Uterus (tissue), 2 donors: ENCODE results near the gene ZC3H18.

Source experiments
- CTCF ChIP-seq, 4 experiments: fragments of 200-600 bp in 2 of 4; fragments of 450-650 bp in 2 of 4; sonication (generic) in 2 of 4; IDR thresholded peaks; one replicate each; pipeline ENCODE4 v1.5.1; 2016 to 2019; ENCODE audit warnings: antibody characterized with exemption in 4 of 4, mild to moderate bottlenecking in 2 of 4, moderate library complexity in 1 of 4
- POLR2A ChIP-seq, 2 donors: fragments of 450-650 bp; IDR thresholded peaks; one replicate each; pipeline ENCODE4 v1.6.1; 2016; ENCODE audit warnings: antibody characterized with exemption in 2 of 2, mild to moderate bottlenecking in 1 of 2, moderate library complexity in 1 of 2

GRCh38 chr16:88628512-88628974, 58.3 kb downstream of the ZC3H18 start:
- TF ChIP-seq CTCF (IDR thresholded peaks at IDR 0.05) (no peak), POLR2A (IDR thresholded peaks at IDR 0.05) (no peak)
